ENCODE measurements around the gene TMEM14B. TPM values are rescaled to one million over a fixed set of nuclear protein-coding genes. Genes with fewer than 3 reads are reported as not detected.

Gene TMEM14B
- total RNA-seq, 1 experiment from 2014 or later = 168 TPM

DNA sequence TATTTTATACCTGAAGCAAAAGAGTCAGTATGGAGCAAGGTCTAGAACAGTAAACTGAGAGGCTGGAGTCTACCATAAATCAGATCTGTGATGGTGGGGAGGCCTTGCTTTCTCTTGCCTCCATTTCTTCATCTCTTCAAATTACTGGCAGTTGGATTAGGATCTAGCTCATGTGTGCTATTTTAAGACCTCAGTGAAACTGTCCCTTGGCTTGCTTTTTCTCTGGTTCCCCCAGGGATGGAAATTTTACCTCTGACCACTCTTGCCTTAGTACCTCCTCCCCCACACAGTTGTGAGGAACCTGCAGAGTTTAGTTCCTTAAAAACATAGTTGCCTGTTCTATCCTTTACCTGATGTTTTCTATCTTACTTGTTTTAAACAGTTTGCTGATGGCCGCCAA, 8.5 kb downstream of the TMEM14B start:
- peaks cover 8% of the 10 kb centered on the region; the same call in 1 of the 2 replicates for H3K79me2 ChIP-seq (ENCODE audit: low read depth)
- TF ChIP-seq EZH2 (IDR thresholded peaks at IDR 0.05; ENCODE audit: low read depth) = no peak
- TF ChIP-seq, protein P1, sequence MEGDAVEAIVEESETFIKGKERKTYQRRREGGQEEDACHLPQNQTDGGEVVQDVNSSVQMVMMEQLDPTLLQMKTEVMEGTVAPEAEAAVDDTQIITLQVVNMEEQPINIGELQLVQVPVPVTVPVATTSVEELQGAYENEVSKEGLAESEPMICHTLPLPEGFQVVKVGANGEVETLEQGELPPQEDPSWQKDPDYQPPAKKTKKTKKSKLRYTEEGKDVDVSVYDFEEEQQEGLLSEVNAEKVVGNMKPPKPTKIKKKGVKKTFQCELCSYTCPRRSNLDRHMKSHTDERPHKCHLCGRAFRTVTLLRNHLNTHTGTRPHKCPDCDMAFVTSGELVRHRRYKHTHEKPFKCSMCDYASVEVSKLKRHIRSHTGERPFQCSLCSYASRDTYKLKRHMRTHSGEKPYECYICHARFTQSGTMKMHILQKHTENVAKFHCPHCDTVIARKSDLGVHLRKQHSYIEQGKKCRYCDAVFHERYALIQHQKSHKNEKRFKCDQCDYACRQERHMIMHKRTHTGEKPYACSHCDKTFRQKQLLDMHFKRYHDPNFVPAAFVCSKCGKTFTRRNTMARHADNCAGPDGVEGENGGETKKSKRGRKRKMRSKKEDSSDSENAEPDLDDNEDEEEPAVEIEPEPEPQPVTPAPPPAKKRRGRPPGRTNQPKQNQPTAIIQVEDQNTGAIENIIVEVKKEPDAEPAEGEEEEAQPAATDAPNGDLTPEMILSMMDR (conservative IDR thresholded peaks at IDR 0.05) = no peak
- no peaks in the 10 kb centered on the region for H3K9me3 ChIP-seq (ENCODE audit: insufficient read depth, low read depth)
- intact Hi-C loops (cut with micrococcal nuclease; ENCODE audit: unreplicated experiment) = no loop called here
- H3K4me2 ChIP-seq = no peak overlapping the region
- peaks cover 21% of the 10 kb centered on the region for H3K4me1 ChIP-seq (replicated peaks; ENCODE audit: insufficient read depth)
- CTCF ChIA-PET = no interaction called here
- peaks cover 30% of the 10 kb centered on the region for H3F3A ChIP-seq (ENCODE audit: insufficient read depth, low read depth)
- no peaks in the 10 kb centered on the region for H3K36me3 ChIP-seq (ENCODE audit: low read depth)
- POLR2A ChIA-PET (ENCODE audit: unreplicated experiment) = no interaction called here
- no peak overlapping the region for H3K4me3 ChIP-seq
- H3K27ac ChIP-seq = no peak overlapping the region
- BruUV-seq (replicated peaks) = no TSS peak
- DNase-seq = no peak
- H3K9me2 ChIP-seq (ENCODE audit: insufficient read depth) = no peaks in the 10 kb centered on the region
- H4K20me1 ChIP-seq (ENCODE audit: insufficient read depth) = no peaks in the 10 kb centered on the region; the same call in 1 of the 2 replicates
- no peak overlapping the region for H2AFZ ChIP-seq
- H3K27me3 ChIP-seq (ENCODE audit: insufficient read depth, low read depth) = no peaks in the 10 kb centered on the region

DNA sequence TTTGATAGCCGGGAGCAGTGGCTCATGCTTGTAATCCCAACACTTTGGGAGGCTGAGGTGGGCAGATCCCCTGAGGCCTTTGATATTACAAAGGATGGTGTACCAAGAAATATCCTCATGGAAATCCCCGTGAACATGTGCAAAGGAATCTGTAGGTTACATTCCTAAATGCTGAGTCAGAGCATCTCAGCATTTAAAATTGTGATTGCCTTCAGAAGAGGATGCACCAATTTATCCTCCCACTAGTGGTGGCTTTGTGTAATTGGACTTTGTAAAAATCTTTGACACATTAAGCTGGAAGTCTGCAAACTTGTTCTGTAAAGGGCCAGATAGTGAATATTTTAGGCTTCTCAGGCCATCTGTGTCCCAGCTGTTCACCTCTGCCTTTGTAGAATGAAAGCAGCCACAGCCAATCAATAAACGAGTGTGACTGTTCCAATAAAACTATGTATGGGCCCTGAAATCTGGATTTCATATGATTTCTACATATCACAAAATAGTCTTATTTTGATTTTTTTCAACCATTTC, 11.8 kb downstream of the TMEM14B start:
- Histone ChIP-seq H3K4me1 (replicated peaks; ENCODE audit: insufficient read depth) (peaks cover 21% of the 10 kb centered on the region), H3K36me3 (ENCODE audit: low read depth) (no peaks in the 10 kb centered on the region), H3K4me3 (no peak overlapping the region; the same call in 1 of the 2 replicates), H3K79me2 (ENCODE audit: low read depth) (peaks cover 3% of the 10 kb centered on the region; the same call in 1 of the 2 replicates), H3K4me2 (peak overlapping the region; percentile 50), H3K9me3 (ENCODE audit: insufficient read depth, low read depth) (no peaks in the 10 kb centered on the region), H3F3A (ENCODE audit: insufficient read depth, low read depth) (peaks cover 33% of the 10 kb centered on the region), H3K27ac (peak overlapping the region; percentile 82), H3K9me2 (ENCODE audit: insufficient read depth) (no peaks in the 10 kb centered on the region), H3K27me3 (ENCODE audit: insufficient read depth, low read depth) (no peaks in the 10 kb centered on the region), H4K20me1 (ENCODE audit: insufficient read depth) (no peaks in the 10 kb centered on the region; the same call in 1 of the 2 replicates), H2AFZ (no peak overlapping the region)
- BruUV-seq (replicated peaks) = no TSS peak
- ChIA-PET CTCF (no interaction called here), POLR2A (ENCODE audit: unreplicated experiment) (interaction anchor here (0.6 to 0.7 kb wide), 3 partner anchors 37 to 323 kb away, joined by 4 to 20 read pairs (median 8); no protein-coding TSS in a partner anchor)
- no peak for TF ChIP-seq EZH2 (IDR thresholded peaks at IDR 0.05; ENCODE audit: low read depth)
- TF ChIP-seq, protein P1 (conservative IDR thresholded peaks at IDR 0.05) = peak; percentile 77
- intact Hi-C loops (cut with micrococcal nuclease; ENCODE audit: unreplicated experiment) = loop anchor here (1.0 to 2.0 kb wide), 4 partner anchors 65 to 281 kb away; partner anchors contain the start of genes C6orf52 and PAK1IP1
- DNase-seq = peak; percentile 71 to 95

DNA sequence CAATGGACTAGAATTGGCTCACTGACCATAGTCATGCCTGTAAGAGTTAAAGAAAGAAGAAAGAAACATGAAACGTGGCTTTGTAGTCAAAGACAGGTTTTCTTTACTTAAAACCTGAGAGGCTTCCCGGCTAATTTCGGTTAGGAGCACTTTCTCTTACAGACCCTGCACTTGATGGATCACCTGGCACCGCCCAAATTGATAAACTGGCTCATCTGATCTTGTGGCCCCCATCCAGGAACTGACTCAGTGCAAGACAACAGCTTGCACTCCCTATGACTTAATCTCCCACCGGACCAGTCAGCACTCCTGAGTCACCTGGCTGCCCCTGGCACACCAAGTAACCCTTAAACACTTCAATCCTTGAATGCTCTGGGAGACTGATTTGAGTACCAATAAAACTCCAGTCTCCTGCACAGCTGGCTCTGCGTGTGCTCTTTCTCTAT, 12.3 kb downstream of the TMEM14B start:
- ChIA-PET CTCF (no interaction called here), POLR2A (ENCODE audit: unreplicated experiment) (interaction anchor here (0.6 to 0.7 kb wide), 3 partner anchors 28 to 323 kb away, joined by 4 to 8 read pairs (median 6); no protein-coding TSS in a partner anchor)
- Histone ChIP-seq H3K9me2 (ENCODE audit: insufficient read depth) (no peaks in the 10 kb centered on the region), H3K4me3 (no peak overlapping the region; the same call in 1 of the 2 replicates), H3K36me3 (ENCODE audit: low read depth) (no peaks in the 10 kb centered on the region), H3K9me3 (ENCODE audit: insufficient read depth, low read depth) (no peaks in the 10 kb centered on the region), H3F3A (ENCODE audit: insufficient read depth, low read depth) (peaks cover 33% of the 10 kb centered on the region), H3K27ac (peak overlapping the region; percentile 82), H3K79me2 (ENCODE audit: low read depth) (no peaks in the 10 kb centered on the region; the same call in 1 of the 2 replicates), H4K20me1 (ENCODE audit: insufficient read depth) (no peaks in the 10 kb centered on the region; the same call in 1 of the 2 replicates), H3K4me2 (peak overlapping the region; percentile 50), H3K27me3 (ENCODE audit: insufficient read depth, low read depth) (no peaks in the 10 kb centered on the region), H3K4me1 (replicated peaks; ENCODE audit: insufficient read depth) (peaks cover 21% of the 10 kb centered on the region), H2AFZ (no peak overlapping the region)
- TF ChIP-seq EZH2 (IDR thresholded peaks at IDR 0.05; ENCODE audit: low read depth) = no peak
- TF ChIP-seq, protein P1 (conservative IDR thresholded peaks at IDR 0.05) = no peak
- intact Hi-C loops (cut with micrococcal nuclease; ENCODE audit: unreplicated experiment) = loop anchor here (1.0 to 2.0 kb wide), 6 partner anchors 37 to 282 kb away; partner anchors contain the start of genes C6orf52, PAK1IP1 and TMEM14C
- DNase-seq = peak; percentile 75 to 88
- no TSS peak for BruUV-seq (replicated peaks)

All from PC-9 (cell line).